PC-3 (cell line): ENCODE measurements around the gene EPO. TPM values are rescaled to one million over a fixed set of nuclear protein-coding genes. Genes with fewer than 3 reads are reported as not detected.

Experiments used
- ATAC-seq: fragments of 200-7000 bp; cut with Tn5 transposase; 2 replicates; pipeline ENCODE4 v1.9.1; 2020; ENCODE audit warnings: mild to moderate bottlenecking, moderate library complexity
- BruUV-seq: library from RNA; stranded (reverse); fragments of 400-500 nt; replicated peaks from 2 replicates; lab custom pipeline; 2021; lab: Mats Ljungman, UMichigan
- CTCF ChIA-PET: fragments of 300-600 bp; sonication (Branson Sonifier 250); formaldehyde crosslinking; loops from one replicate; lab custom pipeline; 2022; ENCODE audit warnings: antibody characterized with exemption; lab: Charles Lee
- POLR2A ChIA-PET: fragments of 300-600 bp; sonication (Branson Sonifier 250); formaldehyde crosslinking; loops from one replicate; lab custom pipeline; 2022; ENCODE audit warnings: antibody characterized with exemption; ENCODE audit not compliant: unreplicated experiment; lab: Charles Lee
- DNase-seq: peaks from one replicate; pipeline ENCODE4 v3.0.0-alpha.2; 2015
- H2AFZ ChIP-seq: fragments of 300-600 bp; sonication (generic); 2 replicates; pipeline ENCODE4 v1.6.0; 2016; ENCODE audit warnings: antibody characterized with exemption, low read length
- H3F3A ChIP-seq: fragments of 300-600 bp; sonication (generic); one replicate; pipeline ENCODE4 v1.6.0; 2017; ENCODE audit warnings: antibody characterized with exemption, low read length, control low read depth, mild to moderate bottlenecking; ENCODE audit not compliant: unreplicated experiment
- H3K27ac ChIP-seq: fragments of 300-600 bp; sonication (generic); 2 replicates; pipeline ENCODE4 v1.5.1; 2016; ENCODE audit warnings: mild to moderate bottlenecking, low read length
- H3K27me3 ChIP-seq: fragments of 300-600 bp; sonication (generic); 2 replicates; pipeline ENCODE4 v1.6.1; 2016; ENCODE audit warnings: low read length, mixed read lengths
- H3K36me3 ChIP-seq: fragments of 300-600 bp; sonication (generic); 2 replicates; pipeline ENCODE4 v1.6.1; 2016; ENCODE audit warnings: low read depth, mixed run types, low read length, mixed read lengths
- H3K4me1 ChIP-seq: fragments of 300-600 bp; sonication (generic); 2 replicates; pipeline ENCODE4 v1.5.1; 2016; ENCODE audit warnings: low read length; ENCODE audit not compliant: insufficient read depth
- H3K4me2 ChIP-seq: fragments of 300-600 bp; sonication (generic); 2 replicates; pipeline ENCODE4 v1.6.0; 2016; ENCODE audit warnings: low read length
- H3K4me3 ChIP-seq: fragments of 300-600 bp; sonication (generic); 2 replicates; pipeline ENCODE4 v1.5.1; 2016; ENCODE audit warnings: mild to moderate bottlenecking, low read length, mixed read lengths
- H3K79me2 ChIP-seq: fragments of 300-600 bp; sonication (generic); 2 replicates; pipeline ENCODE4 v1.6.1; 2017; ENCODE audit warnings: low read length, mixed read lengths
- H3K9ac ChIP-seq: fragments of 300-600 bp; sonication (generic); 2 replicates; pipeline ENCODE4 v1.6.0; 2016; ENCODE audit warnings: mild to moderate bottlenecking, low read length
- H3K9me2 ChIP-seq: fragments of 300-600 bp; sonication (generic); replicated peaks from 2 replicates; pipeline ENCODE4 v1.6.1; 2016; ENCODE audit warnings: mixed run types, low read length, mixed read lengths
- H3K9me3 ChIP-seq: fragments of 300-600 bp; sonication (generic); 2 replicates; pipeline ENCODE4 v1.6.1; 2016; ENCODE audit warnings: low read length, mixed read lengths
- H4K20me1 ChIP-seq: fragments of 300-600 bp; sonication (generic); 2 replicates; pipeline ENCODE4 v1.6.1; 2016; ENCODE audit warnings: low read length, mixed read lengths
- CTCF ChIP-seq: fragments of 300-600 bp; sonication (generic); conservative IDR thresholded peaks from 2 replicates; pipeline ENCODE4 v1.5.1; 2017; ENCODE audit warnings: antibody characterized with exemption, low read depth, mild to moderate bottlenecking, low read length
- EZH2 ChIP-seq: fragments of 300-600 bp; sonication (generic); IDR thresholded peaks from one replicate; pipeline ENCODE4 v1.6.1; 2017; ENCODE audit warnings: antibody characterized with exemption, mild to moderate bottlenecking, low read length; ENCODE audit not compliant: unreplicated experiment
- EZH2phosphoT487 ChIP-seq: fragments of 300-600 bp; sonication (generic); IDR thresholded peaks from 2 replicates; pipeline ENCODE4 v1.6.1; 2018; ENCODE audit warnings: mild to moderate bottlenecking, antibody characterized with exemption, low read length, borderline replicate concordance
- intact Hi-C: fragments of 100-400 bp; cut with micrococcal nuclease; formaldehyde crosslinking; loops from 2 replicates; pipeline ENCODE4 v1.9.0; 2023
- total RNA-seq: library from RNA; depleted of rRNA; stranded (reverse); fragments of >200 nt; gene quantifications from 2 replicates; pipeline ENCODE4 v1.2.3, GENCODE V29; 2014

The EPO gene
- total RNA-seq, 1 experiment from 2014 or later: not detected

GRCh38 chr7:100688326-100688860 lies 31.9 kb upstream of the EPO start:
- no peaks in the 10 kb centered on the region for H3K9me2 ChIP-seq
- no peak overlapping the region for H3K4me3 ChIP-seq
- H3K9ac ChIP-seq: no peak overlapping the region
- intact Hi-C loops: no loop called here
- H3K27ac ChIP-seq: no peak overlapping the region
- H3K36me3 ChIP-seq: peaks cover 5% of the 10 kb centered on the region
- DNase-seq (no peak), ATAC-seq (no peak)
- peaks cover 12% of the 10 kb centered on the region for H3K4me1 ChIP-seq
- ChIA-PET POLR2A (no interaction called here), CTCF (no interaction called here)
- no peaks in the 10 kb centered on the region for H3K9me3 ChIP-seq
- peaks cover 51% of the 10 kb centered on the region for H3K79me2 ChIP-seq
- peaks cover 5% of the 10 kb centered on the region for H4K20me1 ChIP-seq
- no peak overlapping the region for H2AFZ ChIP-seq
- no peak for TF ChIP-seq EZH2
- H3K27me3 ChIP-seq: no peaks in the 10 kb centered on the region
- no peak overlapping the region for H3K4me2 ChIP-seq
- no TSS peak for BruUV-seq
- H3F3A ChIP-seq: no peaks in the 10 kb centered on the region

GRCh38 chr7:100689230-100690135 lies 30.8 kb upstream of the EPO start:
- Histone ChIP-seq H3K9ac (no peak overlapping the region), H4K20me1 (peaks cover 5% of the 10 kb centered on the region), H3K4me3 (no peak overlapping the region), H3K36me3 (peaks cover 5% of the 10 kb centered on the region), H2AFZ (no peak overlapping the region), H3K4me1 (peaks cover 12% of the 10 kb centered on the region), H3K9me2 (no peaks in the 10 kb centered on the region), H3K4me2 (no peak overlapping the region), H3K27me3 (no peaks in the 10 kb centered on the region), H3F3A (no peaks in the 10 kb centered on the region), H3K27ac (no peak overlapping the region), H3K79me2 (peaks cover 54% of the 10 kb centered on the region), H3K9me3 (no peaks in the 10 kb centered on the region)
- ATAC-seq: no peak
- no TSS peak for BruUV-seq
- intact Hi-C loops: loop anchor here (2.0 to 5.0 kb wide), 2 partner anchors 85 to 102 kb away; partner anchors contain the start of genes FBXO24 and LRCH4
- DNase-seq: no peak
- POLR2A ChIA-PET: no interaction called here
- CTCF ChIA-PET: no interaction called here
- no peak for TF ChIP-seq CTCF
- TF ChIP-seq EZH2: no peak
- no peak for TF ChIP-seq EZH2phosphoT487

GRCh38 chr7:100691676-100692577 lies 28.3 kb upstream of the EPO start:
- Histone ChIP-seq H3K9me2 (no peaks in the 10 kb centered on the region), H3K4me3 (peak overlapping the region; percentile 96), H3K4me2 (peak overlapping the region; percentile 90), H3K4me1 (peaks cover 12% of the 10 kb centered on the region), H3K36me3 (peaks cover 4% of the 10 kb centered on the region), H3K27ac (no peak overlapping the region), H3F3A (no peaks in the 10 kb centered on the region), H3K9ac (peak overlapping the region; percentile 91), H3K27me3 (no peaks in the 10 kb centered on the region), H4K20me1 (peaks cover 5% of the 10 kb centered on the region), H3K9me3 (no peaks in the 10 kb centered on the region), H3K79me2 (peaks cover 54% of the 10 kb centered on the region), H2AFZ (no peak overlapping the region)
- no TSS peak for BruUV-seq
- ATAC-seq: peak; percentile 75
- CTCF ChIA-PET: interaction anchor here (0.5 to 1.4 kb wide), 4 partner anchors 14 to 126 kb away, joined by 4 to 15 read pairs (median 8); no protein-coding TSS in a partner anchor
- POLR2A ChIA-PET: interaction anchor here (0.7 kb wide), 1 partner anchor 19 kb away, joined by 6 read pairs; the partner anchor contains the start of gene GNB2
- intact Hi-C loops: loop anchor here (2.0 to 5.0 kb wide), 2 partner anchors 87 to 105 kb away; partner anchors contain the start of genes FBXO24 and LRCH4
- TF ChIP-seq CTCF: peak; percentile 94
- no peak for TF ChIP-seq EZH2
- TF ChIP-seq EZH2phosphoT487: no peak
- DNase-seq: peak; percentile 78
